H1 (cell line): ENCODE measurements around the gene TTLL5. TPM values are rescaled to one million over a fixed set of nuclear protein-coding genes. Genes with fewer than 3 reads are reported as not detected.

Source experiments
- CHD7 ChIP-seq: fragments of 300-600 bp; sonication (generic); IDR thresholded peaks from 2 replicates; pipeline ENCODE4 v1.7.1; 2012; ENCODE audit warnings: low read length, moderate library complexity, mild to moderate bottlenecking, inconsistent platforms; ENCODE audit not compliant: insufficient replicate concordance
- EP300 ChIP-seq, 2 experiments: IDR thresholded peaks; 1 replicate in 1 of 2; 2 replicates in 1 of 2; pipeline ENCODE4 v1.6.1; 2011 to 2012; ENCODE audit warnings: low read depth in 2 of 2, low read length in 2 of 2, mild to moderate bottlenecking in 2 of 2, borderline replicate concordance in 1 of 2, inconsistent platforms in 1 of 2, moderate library complexity in 1 of 2
- GABPA ChIP-seq: IDR thresholded peaks from 2 replicates; pipeline ENCODE4 v1.6.1; 2011; ENCODE audit warnings: mild to moderate bottlenecking, low read length, moderate library complexity, borderline replicate concordance; ENCODE audit not compliant: insufficient read depth
- KDM1A ChIP-seq: fragments of 200-600, 300-600 bp; sonication (generic); IDR thresholded peaks from 2 replicates; pipeline ENCODE4 v1.7.1; 2016; ENCODE audit warnings: mild to moderate bottlenecking, low read length, borderline replicate concordance
- MAX ChIP-seq: IDR thresholded peaks from 2 replicates; pipeline ENCODE4 v1.6.1; 2012; ENCODE audit warnings: inconsistent platforms
- SUZ12 ChIP-seq: fragments of 200-600 bp; sonication (generic); IDR thresholded peaks from 2 replicates; pipeline ENCODE4 v1.6.1; 2012; ENCODE audit warnings: mild to moderate bottlenecking, inconsistent platforms, low read length, moderate library complexity, mixed read lengths
- TBP ChIP-seq: IDR thresholded peaks from 2 replicates; pipeline ENCODE4 v1.6.1; 2011; ENCODE audit warnings: low read depth, low read length, improper control_type of control experiment
- TEAD4 ChIP-seq: IDR thresholded peaks from 2 replicates; pipeline ENCODE4 v1.6.1; 2012; ENCODE audit warnings: low read depth, low read length, inconsistent platforms, mixed read lengths
- polyA plus RNA-seq, 7 experiments: library from polyadenylated mRNA; depleted of rRNA in 3 of 7; stranded (reverse) in 5 of 7; unstranded in 2 of 7; fragments of >200 nt in 5 of 7; fragments of 200-250 nt in 2 of 7; gene quantifications; 1 replicate in 5 of 7; 2 replicates in 1 of 7; 4 replicates in 1 of 7; pipeline versions ENCODE4 v1.2.1 to v1.2.3, GENCODE V29; 2011 to 2013; ENCODE audit warnings: missing spikeins in 2 of 7, mixed read lengths in 2 of 7
- total RNA-seq: library from RNA; stranded (reverse); fragmentation: NEBNext Ultra II Directional; extraction: Animal tissue kit (Norgen Biotek cat#: 25700); gene quantifications from 2 replicates; pipeline ENCODE4 v1.2.1, GENCODE V29; 2021

TTLL5 gene
- total and polyA plus RNA-seq, 2 of the 8 experiments (the other 6 are each of a cell fraction or from before 2014, with no cell fraction given): 16.1 to 45.9 TPM

- TF ChIP-seq CHD7 (no peak), KDM1A (no peak), TEAD4 (no peak), SUZ12 (no peak), GABPA (no peak), TBP (no peak), MAX (no peak), EP300 (IDR thresholded peaks at IDR 0.05; ENCODE audit: borderline replicate concordance in 1 of 2, low read depth in 2 of 2, low read length in 2 of 2) (no peak)
- TF ChIP-seq, all 59 proteins: peak for 0
These were observed 96.8 kb downstream of the TTLL5 start (continued) for GRCh38 chr14:75757644-75758402.
